HUES64 (cell line): ENCODE results near the gene FNBP1.

Experiments used
- H3K27ac ChIP-seq: 2 replicates; pipeline ENCODE4 v1.7.0; 2013; ENCODE audit warnings: low read depth, low read length, inconsistent platforms
- H3K27me3 ChIP-seq: 2 replicates; pipeline ENCODE4 v1.6.1; 2013; ENCODE audit warnings: mild to moderate bottlenecking, low read length; ENCODE audit not compliant: insufficient read depth
- H3K36me3 ChIP-seq: 2 replicates; pipeline ENCODE4 v1.6.1; 2013; ENCODE audit warnings: mild to moderate bottlenecking, low read length; ENCODE audit not compliant: insufficient read depth
- H3K4me1 ChIP-seq: 2 replicates; pipeline ENCODE4 v1.6.1; 2013; ENCODE audit warnings: mild to moderate bottlenecking, low read length, moderate library complexity; ENCODE audit not compliant: insufficient read depth
- H3K4me3 ChIP-seq: 2 replicates; pipeline ENCODE4 v1.5.1; 2013; ENCODE audit warnings: mild to moderate bottlenecking, low read length, moderate library complexity
- H3K9ac ChIP-seq: 2 replicates; pipeline ENCODE4 v1.6.1; 2013; ENCODE audit warnings: mild to moderate bottlenecking, low read depth, low read length
- H3K9me3 ChIP-seq: 2 replicates; pipeline ENCODE4 v1.6.1; 2013; ENCODE audit warnings: low read depth, low read length; ENCODE audit not compliant: insufficient read depth
- whole genome bisulfite sequencing: fragments of 150-250, 120-280 bp; methylation state at CpG from one replicate; pipeline ENCODE4 v1.1.7; 2013; ENCODE audit warnings: missing lambda C conversion rate; 5-methylcytosine and 5-hydroxymethylcytosine counted together

FNBP1 gene

DNA sequence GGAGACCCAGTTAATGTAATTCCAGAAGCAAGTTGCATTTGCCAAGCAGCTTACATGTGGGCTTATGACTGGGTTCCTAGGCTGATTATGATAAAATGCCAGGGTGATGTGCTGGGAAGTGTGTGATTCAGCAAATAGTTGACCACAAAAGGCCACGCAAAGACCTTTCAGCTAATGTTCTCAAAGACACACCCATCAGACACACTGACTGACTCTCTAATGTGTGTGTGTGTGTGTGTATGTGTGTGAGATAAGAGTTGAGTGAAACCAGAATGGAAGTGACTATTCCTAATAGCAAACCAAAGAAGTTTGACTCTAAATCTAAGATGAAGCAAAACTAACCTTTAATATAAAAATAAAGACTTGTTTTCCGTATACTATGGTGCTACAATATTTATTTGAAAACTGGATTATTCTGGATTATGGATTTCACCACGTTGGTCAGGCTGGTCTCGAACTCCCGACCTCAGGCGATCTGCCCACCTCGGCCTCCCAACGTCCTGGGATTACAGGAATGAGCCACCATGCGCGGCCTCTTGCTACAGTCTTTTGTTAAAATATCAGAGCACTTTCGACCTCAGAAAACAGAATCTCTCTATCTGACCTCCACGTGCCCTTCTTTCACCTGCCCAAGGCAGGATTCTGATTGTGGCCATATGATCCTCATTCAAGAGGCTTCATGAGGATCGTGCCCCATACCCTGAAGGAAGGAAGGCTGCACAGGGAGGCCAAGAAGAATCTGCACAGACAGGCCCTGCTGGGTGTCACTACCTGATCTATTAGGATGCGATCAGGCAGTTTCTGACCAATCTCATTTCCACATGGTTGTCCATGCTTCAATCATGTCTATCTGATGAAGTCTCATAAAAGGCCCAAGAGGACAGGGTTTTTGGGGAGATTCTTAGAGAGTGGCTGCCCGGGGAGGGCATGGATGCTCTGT, 132.1 kb downstream of the FNBP1 start:
- Histone ChIP-seq H3K9me3 (no peaks in the 10 kb centered on the region), H3K4me3 (no peak overlapping the region), H3K36me3 (peaks cover 11% of the 10 kb centered on the region; the same call in 1 of the 2 replicates), H3K4me1 (peaks cover 7% of the 10 kb centered on the region), H3K27me3 (no peaks in the 10 kb centered on the region), H3K27ac (no peak overlapping the region), H3K9ac (no peak overlapping the region)
- WGBS, result 87% methylated on average over 13 of the region's 15 CpGs

DNA sequence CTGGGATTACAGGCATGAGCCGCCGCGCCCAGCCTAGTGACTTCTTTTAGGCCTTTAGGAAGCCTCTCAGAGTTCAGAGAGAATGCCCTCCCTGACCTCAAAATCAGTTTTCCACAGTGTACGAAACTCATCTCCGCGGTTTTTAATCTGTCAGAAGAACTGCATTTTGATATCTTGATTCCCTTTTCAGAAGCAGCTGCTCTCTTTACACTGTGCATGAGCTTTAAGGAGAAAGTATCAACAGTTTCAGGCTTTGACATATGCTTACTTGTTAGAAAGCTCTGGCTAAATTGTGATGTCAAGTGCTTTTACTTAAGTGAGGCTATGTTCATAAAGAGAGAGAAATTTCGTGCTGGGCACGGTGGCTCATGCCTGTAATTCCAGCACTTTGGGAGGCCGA, 133.1 kb downstream of the FNBP1 start:
- H3K9ac ChIP-seq, result no peak overlapping the region
- WGBS, result 94% methylated on average over 9 of the region's 9 CpGs
- H3K27ac ChIP-seq, result no peak overlapping the region

GRCh38 chr9:129908906-129909305, 134.1 kb downstream of the FNBP1 start:
- Histone ChIP-seq H3K36me3 (peaks cover 14% of the 10 kb centered on the region; the same call in 1 of the 2 replicates), H3K27ac (peak overlapping the region; percentile 73; the same call in 1 of the 2 replicates), H3K4me3 (no peak overlapping the region), H3K9ac (no peak overlapping the region), H3K27me3 (no peaks in the 10 kb centered on the region), H3K9me3 (no peaks in the 10 kb centered on the region), H3K4me1 (peaks cover 7% of the 10 kb centered on the region)
- 63% methylated on average over 4 of the region's 4 CpGs for WGBS

More for the DNA sequence above, 133.1 kb downstream of the FNBP1 start:
- peaks cover 11% of the 10 kb centered on the region; the same call in 1 of the 2 replicates for H3K36me3 ChIP-seq
- no peak overlapping the region for H3K4me3 ChIP-seq
- H3K27me3 ChIP-seq, result no peaks in the 10 kb centered on the region
- H3K9me3 ChIP-seq, result no peaks in the 10 kb centered on the region
- peaks cover 7% of the 10 kb centered on the region for H3K4me1 ChIP-seq

DNA sequence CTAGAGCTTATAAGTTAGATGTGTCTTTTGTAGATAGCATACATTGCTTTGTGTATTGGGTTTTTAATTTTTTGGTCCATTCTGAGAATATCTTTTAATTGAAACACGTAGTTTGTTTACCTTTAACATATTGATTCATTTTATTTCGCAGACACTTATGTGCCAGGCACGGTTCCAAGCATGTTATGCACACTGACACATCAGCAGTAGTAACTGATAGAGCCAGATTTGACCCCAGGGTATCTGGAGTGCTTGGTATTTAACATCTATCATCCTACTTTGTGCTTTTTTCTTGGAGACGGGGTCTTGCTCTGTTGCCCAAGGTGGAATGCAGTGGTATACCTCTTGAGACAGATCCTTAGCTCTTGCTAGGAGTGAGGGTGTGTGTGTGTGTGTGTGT, 135.8 kb downstream of the FNBP1 start:
- over 99% methylated on average over 4 of the region's 4 CpGs for WGBS
- peaks cover 7% of the 10 kb centered on the region for H3K4me1 ChIP-seq
- no peak overlapping the region for H3K9ac ChIP-seq
- H3K27ac ChIP-seq, result no peak overlapping the region
- no peak overlapping the region for H3K4me3 ChIP-seq
- H3K36me3 ChIP-seq, result peaks cover 22% of the 10 kb centered on the region
- no peaks in the 10 kb centered on the region for H3K9me3 ChIP-seq
- H3K27me3 ChIP-seq, result no peaks in the 10 kb centered on the region

- Histone ChIP-seq H3K27ac (no peak overlapping the region), H3K9me3 (no peaks in the 10 kb centered on the region), H3K4me3 (no peak overlapping the region), H3K4me1 (peaks cover 7% of the 10 kb centered on the region), H3K36me3 (peaks cover 29% of the 10 kb centered on the region), H3K27me3 (no peaks in the 10 kb centered on the region), H3K9ac (no peak overlapping the region)
- 94% methylated on average over 4 of the region's 4 CpGs for WGBS
These were observed 136.7 kb downstream of the FNBP1 start for GRCh38 chr9:129906298-129906697.

- H3K9me3 ChIP-seq, result no peaks in the 10 kb centered on the region
- H3K4me3 ChIP-seq, result no peak overlapping the region
- H3K9ac ChIP-seq, result no peak overlapping the region
- peaks cover 38% of the 10 kb centered on the region for H3K36me3 ChIP-seq
- 93% methylated on average over 3 of the region's 4 CpGs for WGBS
- H3K4me1 ChIP-seq, result peaks cover 7% of the 10 kb centered on the region
- no peaks in the 10 kb centered on the region for H3K27me3 ChIP-seq
- no peak overlapping the region for H3K27ac ChIP-seq
These were observed 138.3 kb downstream of the FNBP1 start for GRCh38 chr9:129904734-129905133.

DNA sequence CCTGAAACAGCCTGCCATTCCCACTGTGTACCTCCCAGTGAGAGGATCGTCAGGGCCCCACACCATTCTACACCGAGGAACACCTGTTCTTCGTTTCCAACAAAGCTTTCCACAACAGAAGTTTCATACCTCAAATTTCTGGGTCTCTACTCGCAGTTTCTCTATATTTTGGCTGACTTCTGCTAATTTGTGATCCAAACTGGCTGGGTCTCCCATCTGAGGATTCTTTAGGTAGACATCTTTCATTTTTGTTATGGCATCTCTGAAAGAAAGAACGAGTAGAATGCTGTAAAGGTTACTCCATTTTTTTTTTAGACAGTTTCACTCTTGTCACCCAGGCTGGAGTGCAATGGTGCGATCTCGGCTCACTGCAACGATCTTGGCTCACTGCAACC, 140.3 kb downstream of the FNBP1 start:
- no peaks in the 10 kb centered on the region for H3K9me3 ChIP-seq
- no peak overlapping the region for H3K27ac ChIP-seq
- H3K4me1 ChIP-seq, result no peaks in the 10 kb centered on the region
- WGBS, result 95% methylated on average over 8 of the region's 8 CpGs
- peaks cover 38% of the 10 kb centered on the region for H3K36me3 ChIP-seq
- H3K27me3 ChIP-seq, result no peaks in the 10 kb centered on the region
- H3K4me3 ChIP-seq, result no peak overlapping the region
- H3K9ac ChIP-seq, result no peak overlapping the region

DNA sequence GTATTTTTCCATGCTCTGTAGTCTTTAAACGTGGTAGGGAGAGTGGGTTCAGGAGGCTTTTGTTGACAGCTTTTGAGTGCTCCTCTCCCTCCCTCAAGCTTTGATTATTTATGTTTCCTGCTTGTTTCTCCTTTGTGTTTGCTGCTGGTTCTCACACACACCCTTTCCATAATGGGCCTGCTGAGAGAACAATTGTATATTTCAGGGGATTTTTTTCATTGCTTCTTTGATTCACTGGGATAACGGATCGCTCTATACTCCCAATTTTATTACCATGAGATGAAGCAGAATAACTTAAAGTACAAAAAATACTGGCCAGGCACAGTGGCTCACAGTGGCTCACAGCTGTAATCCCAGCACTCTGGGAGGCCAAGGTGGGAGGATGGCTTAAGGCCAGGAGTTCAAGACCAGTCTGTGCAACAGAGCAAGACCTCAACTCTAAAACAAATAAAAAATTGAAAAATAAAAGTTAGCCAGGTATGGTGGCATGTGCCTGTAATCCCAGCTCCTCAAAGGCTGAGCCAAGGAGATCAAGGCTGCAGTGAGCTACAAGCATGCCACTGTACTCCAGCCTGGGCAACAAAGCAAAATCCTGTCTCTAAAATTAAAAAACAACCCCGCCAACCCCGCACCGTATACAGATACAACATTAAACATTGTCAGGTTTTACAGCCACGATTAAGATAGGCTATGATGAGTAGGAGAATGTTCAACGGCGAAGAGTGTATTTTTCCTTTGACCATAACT, 140.8 kb downstream of the FNBP1 start:
- H3K4me1 ChIP-seq, result no peaks in the 10 kb centered on the region
- 96% methylated on average over 8 of the region's 9 CpGs for WGBS
- no peak overlapping the region for H3K27ac ChIP-seq
- peaks cover 34% of the 10 kb centered on the region for H3K36me3 ChIP-seq
- no peaks in the 10 kb centered on the region for H3K9me3 ChIP-seq
- H3K9ac ChIP-seq, result no peak overlapping the region
- H3K27me3 ChIP-seq, result no peaks in the 10 kb centered on the region
- H3K4me3 ChIP-seq, result no peak overlapping the region

- WGBS, result 96% methylated on average over 20 of the region's 20 CpGs
- no peak overlapping the region for H3K4me3 ChIP-seq
- peaks cover 33% of the 10 kb centered on the region for H3K36me3 ChIP-seq
- no peak overlapping the region for H3K9ac ChIP-seq
- H3K27ac ChIP-seq, result no peak overlapping the region
- H3K9me3 ChIP-seq, result no peaks in the 10 kb centered on the region
- no peaks in the 10 kb centered on the region for H3K27me3 ChIP-seq
- H3K4me1 ChIP-seq, result no peaks in the 10 kb centered on the region
These were observed 142.5 kb downstream of the FNBP1 start for GRCh38 chr9:129900263-129901027.

DNA sequence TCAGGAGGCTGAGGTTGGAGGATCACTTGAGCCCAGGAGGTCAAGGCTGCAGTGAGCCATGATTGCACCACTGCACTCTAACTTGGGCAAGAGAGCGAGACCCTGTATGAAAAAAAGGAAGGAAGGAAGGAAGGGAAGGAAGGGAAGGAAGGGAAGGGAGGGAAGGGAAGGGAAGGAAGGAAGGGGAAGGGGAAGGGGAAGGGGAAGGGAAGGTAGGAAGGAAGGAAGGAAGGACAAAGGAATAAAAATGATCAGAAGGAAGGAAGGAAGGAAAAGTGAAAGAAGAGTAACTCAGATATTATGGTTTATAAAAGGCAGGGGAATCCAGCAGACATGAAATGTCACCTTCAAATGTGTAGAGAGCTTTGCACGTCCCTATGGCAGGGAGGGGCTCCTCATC, 143.4 kb downstream of the FNBP1 start:
- 93% methylated on average over 2 of the region's 2 CpGs for WGBS
- H3K36me3 ChIP-seq, result peaks cover 40% of the 10 kb centered on the region

More for the DNA sequence above, 143.4 kb downstream of the FNBP1 start:
- no peaks in the 10 kb centered on the region for H3K4me1 ChIP-seq
- no peak overlapping the region for H3K4me3 ChIP-seq
- no peaks in the 10 kb centered on the region for H3K9me3 ChIP-seq
- no peak overlapping the region for H3K9ac ChIP-seq
- no peak overlapping the region for H3K27ac ChIP-seq
- H3K27me3 ChIP-seq, result no peaks in the 10 kb centered on the region
